ENCODE data around the gene FHOD1.
A peak's percentile ranks its signal among the peaks of the same experiment; 100 is the strongest.

The FHOD1 gene

DNA sequence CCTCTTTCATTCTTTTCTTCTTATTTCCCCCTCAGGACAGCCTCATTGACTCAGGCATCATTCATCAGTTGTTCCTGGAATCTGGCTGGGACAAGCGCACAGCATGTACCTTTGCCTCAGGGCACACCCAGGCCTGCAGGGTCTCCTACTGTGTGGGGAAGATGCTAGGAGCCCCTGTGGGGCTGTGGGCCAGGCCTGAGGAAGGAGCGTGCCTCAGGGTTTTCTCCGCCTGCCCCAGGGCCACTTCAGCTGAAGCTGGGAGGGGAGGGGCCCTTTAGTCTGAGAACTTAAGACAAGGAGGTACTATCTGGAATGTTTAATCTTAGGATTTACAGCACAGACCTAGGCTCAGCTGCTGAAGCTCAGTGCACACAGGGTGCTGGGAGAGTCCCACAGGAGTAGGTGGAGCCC lies 40.4 kb downstream of the FHOD1 start:
- DNase-seq: no peak

DNA sequence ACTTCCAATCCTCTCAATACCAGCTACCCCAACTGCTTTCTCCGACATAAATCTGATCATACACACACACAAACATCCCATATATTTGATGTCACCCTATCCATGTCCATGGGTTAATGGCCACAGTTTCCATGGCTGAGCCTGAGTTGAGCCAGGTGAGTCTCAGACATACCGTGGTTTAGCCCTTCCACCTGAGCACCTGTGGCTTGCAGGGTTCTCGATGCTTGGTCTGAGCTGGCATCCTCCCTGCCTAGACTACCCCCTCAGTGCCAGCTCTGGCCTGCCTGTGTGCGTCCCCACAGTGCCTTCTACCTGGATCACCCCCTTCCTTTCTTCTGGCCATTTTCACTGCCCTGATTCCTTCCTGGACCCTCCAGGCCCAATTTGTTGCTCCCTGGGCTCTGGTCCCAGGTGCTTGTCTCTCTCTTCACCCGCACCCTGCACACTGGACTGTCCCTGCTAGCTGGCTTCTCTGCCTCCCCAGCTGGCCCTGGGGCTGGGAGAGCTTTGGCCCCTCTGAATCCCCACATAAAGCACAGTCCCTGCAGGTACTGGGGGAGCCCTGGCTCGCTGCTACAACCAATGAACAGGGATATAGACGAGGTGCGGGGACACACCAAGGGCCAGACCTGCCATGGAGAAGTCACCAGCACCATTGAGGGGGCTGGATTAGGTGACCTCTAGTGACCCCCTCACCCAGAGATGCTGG lies 41.0 kb downstream of the FHOD1 start:
- no peak for DNase-seq

DNA sequence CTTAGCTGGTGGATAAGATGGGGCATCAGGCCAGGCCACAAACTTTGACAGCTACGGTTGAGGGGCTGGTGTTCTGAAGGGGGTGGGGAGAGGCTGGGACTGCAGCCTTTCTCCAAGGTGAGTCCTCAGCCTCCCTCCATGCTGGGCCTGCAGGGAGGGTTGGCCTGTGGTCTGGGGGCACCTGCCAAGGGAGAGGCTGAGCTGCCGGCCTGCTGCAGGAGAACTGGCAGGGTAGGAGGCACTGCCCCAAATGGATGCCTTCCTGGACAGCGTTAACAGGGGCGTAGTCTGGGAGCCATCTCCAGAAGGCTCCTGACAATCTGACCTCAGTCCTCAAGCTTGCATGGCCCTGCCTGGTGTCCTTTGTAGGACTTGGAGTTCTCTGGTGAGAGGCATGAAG lies 43.2 kb downstream of the FHOD1 start:
- no peak for DNase-seq

DNA sequence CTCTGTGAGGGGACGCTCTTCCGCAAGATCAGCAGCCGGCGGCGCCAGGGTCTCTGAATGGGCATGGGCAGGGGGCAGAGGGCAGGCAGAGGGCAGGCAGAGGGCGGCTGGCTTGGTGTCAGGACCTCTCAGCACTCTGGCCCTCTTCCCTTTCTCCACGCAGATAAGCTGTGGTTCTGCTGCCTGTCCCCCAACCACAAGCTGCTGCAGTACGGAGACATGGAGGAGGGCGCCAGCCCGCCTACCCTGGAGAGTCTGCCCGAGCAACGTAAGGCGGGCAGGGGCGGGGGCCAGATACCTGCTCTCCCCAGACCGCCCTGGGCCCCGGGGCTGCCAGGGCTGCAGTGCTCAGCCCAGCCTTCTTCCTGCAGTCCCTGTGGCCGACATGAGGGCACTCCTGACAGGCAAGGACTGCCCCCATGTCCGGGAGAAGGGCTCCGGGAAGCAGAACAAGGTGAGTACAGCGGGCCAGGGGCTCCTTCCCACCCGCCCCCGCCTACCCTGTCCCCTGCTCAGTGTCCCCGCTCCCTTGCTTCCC lies 44.3 kb downstream of the FHOD1 start:
- no peak for DNase-seq

- no peak for DNase-seq
Measured at GRCh38 chr16:67202426-67202825, 44.9 kb downstream of the FHOD1 start.

- no peak for DNase-seq
Measured at GRCh38 chr16:67201411-67202345, 45.6 kb downstream of the FHOD1 start.

GRCh38 chr16:67200491-67200890 lies 46.8 kb downstream of the FHOD1 start:
- DNase-seq: no peak

- DNase-seq: no peak
Measured at GRCh38 chr16:67199808-67200198, 47.5 kb downstream of the FHOD1 start.

GRCh38 chr16:67199011-67199807 lies 48.1 kb downstream of the FHOD1 start, which contains the start of gene ELMO3:
TSS of gene ELMO3 (plus strand) at chr16:67199131. CDS start at chr16:67199327, 196 bp downstream.
- no peak for DNase-seq

- DNase-seq: no peak
Measured at GRCh38 chr16:67198238-67198734, 49.0 kb downstream of the FHOD1 start.

- DNase-seq: no peak
Measured at GRCh38 chr16:67197704-67198103, 49.6 kb downstream of the FHOD1 start.

- DNase-seq: no peak
Measured at GRCh38 chr16:67196881-67197280, 50.4 kb downstream of the FHOD1 start.

- DNase-seq: no peak
Measured at GRCh38 chr16:67195676-67196075, 51.6 kb downstream of the FHOD1 start.

GRCh38 chr16:67194260-67194659 lies 53.0 kb downstream of the FHOD1 start:
- no peak for DNase-seq

DNA sequence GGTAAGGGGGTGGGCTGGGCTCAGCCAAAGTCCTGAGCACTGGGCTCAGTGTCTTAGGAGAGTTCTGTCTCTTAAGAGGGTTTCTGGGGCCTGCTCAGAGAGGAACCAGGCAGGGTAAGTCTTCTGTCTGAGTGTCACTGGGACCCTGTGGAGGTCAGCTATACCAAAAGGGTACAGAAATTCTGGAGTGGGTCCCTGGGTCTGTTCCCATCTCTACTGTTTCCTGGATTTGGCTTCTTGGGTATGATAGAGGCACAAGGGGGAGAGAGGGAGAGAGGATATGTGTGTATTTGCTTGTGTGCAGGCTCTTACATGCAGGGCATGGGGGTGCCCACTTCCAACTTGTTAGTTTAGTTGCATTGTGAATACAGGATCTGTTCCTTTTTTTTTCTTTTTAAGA lies 53.7 kb downstream of the FHOD1 start:
- DNase-seq: no peak

DNA sequence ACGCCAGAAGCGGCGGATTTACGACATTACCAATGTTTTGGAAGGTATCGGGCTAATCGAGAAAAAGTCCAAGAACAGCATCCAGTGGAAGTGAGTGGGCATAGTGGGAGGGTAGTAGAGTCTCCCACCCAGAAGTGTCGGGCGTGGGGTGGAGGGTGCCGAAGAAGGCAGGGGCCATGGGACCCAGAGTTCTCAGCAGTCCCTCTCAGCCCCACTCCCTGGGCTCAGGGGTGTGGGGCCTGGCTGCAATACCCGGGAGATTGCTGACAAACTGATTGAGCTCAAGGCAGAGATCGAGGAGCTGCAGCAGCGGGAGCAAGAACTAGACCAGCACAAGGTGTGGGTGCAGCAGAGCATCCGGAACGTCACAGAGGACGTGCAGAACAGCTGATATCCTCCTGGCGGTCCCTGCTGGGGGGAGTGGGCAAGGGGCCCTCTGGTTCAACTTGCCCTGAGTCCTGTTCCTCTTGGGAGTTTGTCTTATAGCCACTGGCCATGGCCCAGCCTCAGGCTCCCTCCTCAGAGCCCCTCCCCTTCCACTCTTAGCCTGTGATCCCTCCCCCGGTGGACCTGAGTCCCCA lies 54.4 kb downstream of the FHOD1 start:
- no peak for DNase-seq

GRCh38 chr16:67191995-67192681 lies 55.1 kb downstream of the FHOD1 start, which contains the start of gene E2F4:
TSS of gene E2F4 (plus strand) at chr16:67192155. CDS start at chr16:67192228, 73 bp downstream.
- DNase-seq: peak; percentile 93

DNA sequence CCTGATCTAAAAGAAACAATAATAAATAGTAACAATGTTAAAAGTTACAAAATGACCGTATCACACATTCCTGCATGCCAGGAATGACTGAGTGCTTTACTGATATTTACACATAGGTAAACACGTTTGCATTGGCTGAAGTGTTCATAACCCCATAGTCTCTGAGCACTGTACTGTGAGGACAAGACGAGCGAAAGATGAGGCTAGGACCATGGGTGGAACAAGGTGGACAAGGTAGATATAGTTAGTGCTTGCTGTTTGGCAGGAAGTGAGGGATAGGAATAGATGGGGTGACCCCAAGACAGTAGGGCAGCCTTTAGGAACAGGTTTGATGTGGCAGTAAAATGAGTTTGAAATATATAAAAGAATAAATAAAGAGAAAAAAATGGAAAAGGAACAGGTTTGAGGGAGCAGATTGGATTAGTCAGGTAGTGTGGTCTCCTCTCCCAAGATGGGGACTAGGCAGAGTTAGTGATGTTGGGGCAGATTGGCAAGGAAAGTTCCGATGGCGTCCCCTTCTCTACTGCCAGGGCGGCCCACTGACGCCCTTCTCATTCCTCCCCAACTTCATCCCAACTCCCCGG lies 55.8 kb downstream of the FHOD1 start:
- DNase-seq: peak; percentile 55

DNA sequence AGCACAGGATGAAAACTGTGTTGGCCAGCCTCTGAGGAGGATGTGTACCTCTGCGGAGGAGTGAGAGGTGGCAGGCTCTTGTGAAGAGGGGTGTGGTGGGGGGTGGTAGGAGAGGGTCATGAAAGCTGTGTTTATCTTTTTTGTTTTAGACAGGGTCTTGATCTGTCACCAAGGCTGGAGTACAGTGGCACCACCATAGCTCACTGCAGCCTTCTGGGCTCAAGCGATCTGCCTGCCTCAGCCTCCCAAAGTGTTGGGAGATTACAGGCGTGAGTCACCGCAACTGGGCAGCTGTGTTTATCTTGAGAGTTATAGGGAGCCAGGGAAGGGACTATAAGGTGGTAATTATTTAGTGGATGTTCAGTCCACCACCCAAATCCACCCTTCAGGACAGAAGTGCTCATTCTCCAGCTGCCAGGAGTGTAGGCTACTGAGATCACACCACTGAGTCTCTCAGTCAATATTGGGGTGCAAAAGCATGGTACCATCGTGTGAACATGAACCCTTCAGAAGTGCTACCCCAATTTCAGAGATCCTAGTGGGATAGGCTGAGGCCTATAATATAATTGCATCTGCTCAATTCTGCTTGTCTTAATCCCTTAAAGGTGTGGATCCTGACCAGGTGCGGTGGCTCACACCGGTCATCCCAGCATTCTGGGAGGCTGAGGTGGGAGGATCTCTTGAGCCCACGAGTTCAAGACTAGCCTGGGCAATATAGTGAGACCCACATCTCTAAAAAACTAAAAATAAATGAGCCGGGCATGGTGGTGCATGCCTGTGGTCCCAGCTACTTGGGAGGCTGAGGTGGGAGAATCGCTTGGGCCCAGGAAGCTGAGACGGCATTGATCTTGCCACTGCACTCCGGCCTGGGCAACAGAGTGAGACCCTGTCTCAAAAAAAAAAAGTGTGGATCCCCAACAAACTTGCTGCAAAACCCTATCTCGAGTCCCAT lies 56.6 kb downstream of the FHOD1 start:
- DNase-seq: no peak

DNA sequence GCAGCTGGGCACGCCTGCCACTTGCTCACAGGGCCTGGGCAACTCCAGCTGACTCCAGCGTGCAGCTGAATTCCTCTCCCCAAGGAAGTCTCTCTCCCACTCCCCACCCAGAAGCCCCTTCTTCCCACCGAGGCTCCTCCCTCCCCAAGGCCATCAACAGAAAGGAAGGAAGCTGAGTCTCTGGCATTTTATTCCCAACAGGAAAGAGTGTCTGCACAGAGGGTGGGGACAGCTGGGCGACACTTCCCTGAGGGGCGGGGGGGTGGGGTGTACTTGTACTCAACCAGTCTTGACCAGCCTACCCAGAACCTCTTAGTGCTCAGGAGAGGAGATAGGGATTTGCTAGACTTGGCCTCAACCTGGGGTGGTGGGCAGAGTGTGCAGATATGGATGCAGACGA lies 57.2 kb downstream of the FHOD1 start, which contains the start of gene EXOC3L1:
Gene EXOC3L1, minus strand, starts transcription at position 96 of the 400 bp plus-strand sequence. CDS start 460 bp downstream, outside the sequence.
- no peak for DNase-seq

Measured in activated CD8-positive, alpha-beta memory T cell treated with anti-CD3 and anti-CD28 coated beads for 24 hours (primary cell).